OCI-LY3 (cell line): Measurements from ENCODE around the gene NDN.

Experiments
- CTCF ChIP-seq: fragments of 200-600, 300-600 bp; sonication (generic); IDR thresholded peaks from 2 replicates; pipeline ENCODE4 v1.5.1; 2014; ENCODE audit warnings: antibody characterized with exemption, low read length, low read depth
- EZH2phosphoT487 ChIP-seq: fragments of 200-600 bp; shearing (Covaris generic); IDR thresholded peaks from 2 replicates; pipeline ENCODE4 v1.6.1; 2018; ENCODE audit warnings: antibody characterized with exemption, mixed run types, low read depth

GRCh38 chr15:23687143-23687470, at the start of gene NDN:
- TF ChIP-seq CTCF (no peak), EZH2phosphoT487 (no peak)
